GM10847 (cell line): ENCODE data around the gene KCNC2.

Experiments used
- POLR2A ChIP-seq: IDR thresholded peaks from 2 replicates; pipeline ENCODE4 v1.6.1; 2011; ENCODE audit not compliant: insufficient read length; ENCODE audit errors: extremely low read depth

KCNC2 gene

GRCh38 chr12:75184516-75184915 is 25.1 kb downstream of the KCNC2 start:
- TF ChIP-seq POLR2A: no peak

DNA sequence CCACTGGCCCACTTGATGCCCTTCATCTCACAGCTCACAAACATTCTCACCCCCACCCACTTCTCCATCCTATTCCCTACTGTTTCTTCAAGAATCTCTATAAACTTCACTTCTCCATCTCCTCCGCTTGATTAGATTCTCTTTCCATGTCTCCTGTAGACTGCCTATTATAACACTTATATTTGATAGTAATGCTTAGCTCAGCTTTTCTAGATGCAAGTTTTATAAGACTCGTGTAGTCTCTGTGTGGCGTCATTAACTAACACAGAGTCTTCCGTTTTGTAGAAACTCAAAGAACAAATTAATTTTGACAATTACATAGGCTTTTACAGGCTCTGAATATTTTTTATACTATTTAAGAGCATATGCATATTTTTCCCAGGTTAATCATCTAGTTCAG is 25.7 kb downstream of the KCNC2 start:
- TF ChIP-seq POLR2A: no peak

DNA sequence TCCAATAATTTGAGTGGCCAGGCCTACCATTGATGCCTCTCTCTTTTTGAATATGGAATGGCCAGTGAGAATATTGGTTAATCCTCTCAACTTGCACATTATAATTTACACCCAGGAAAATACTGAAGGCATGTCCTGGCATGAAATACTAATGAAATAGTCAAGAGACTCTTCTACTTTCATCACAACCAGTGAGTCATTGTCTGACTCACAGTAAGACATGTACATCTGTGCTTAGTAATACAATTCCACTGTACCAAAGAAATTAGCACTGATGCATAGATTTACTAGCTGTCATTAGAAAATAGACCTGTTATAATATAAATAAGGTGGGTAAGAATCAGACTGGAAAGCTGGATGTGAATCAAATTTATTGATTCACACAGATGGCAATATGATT is 31.6 kb downstream of the KCNC2 start:
- no peak for TF ChIP-seq POLR2A

- no peak for TF ChIP-seq POLR2A
Observed at GRCh38 chr12:75172611-75173010, 37.0 kb downstream of the KCNC2 start.

GRCh38 chr12:75170640-75171185 is 38.9 kb downstream of the KCNC2 start:
- TF ChIP-seq POLR2A: no peak

DNA sequence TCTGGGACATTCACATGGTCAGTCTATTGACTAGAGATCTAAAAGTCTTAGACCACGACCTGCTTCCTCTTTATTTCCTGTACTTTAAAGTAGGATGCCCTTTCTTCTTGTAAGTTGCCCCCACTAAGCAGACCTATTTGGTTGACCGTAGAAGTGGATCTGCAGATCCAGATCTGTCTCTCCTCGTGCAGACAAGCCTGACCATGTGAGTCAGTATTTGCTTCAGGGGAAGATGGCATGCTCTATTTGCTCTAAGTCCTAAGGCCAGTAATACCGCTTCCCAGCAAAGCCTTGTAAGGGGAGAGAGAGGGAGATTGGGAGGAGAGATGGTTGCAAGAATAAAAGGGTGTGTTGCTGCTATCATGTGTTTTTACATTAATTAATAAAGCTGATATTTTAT is 46.8 kb downstream of the KCNC2 start:
- TF ChIP-seq POLR2A: no peak

DNA sequence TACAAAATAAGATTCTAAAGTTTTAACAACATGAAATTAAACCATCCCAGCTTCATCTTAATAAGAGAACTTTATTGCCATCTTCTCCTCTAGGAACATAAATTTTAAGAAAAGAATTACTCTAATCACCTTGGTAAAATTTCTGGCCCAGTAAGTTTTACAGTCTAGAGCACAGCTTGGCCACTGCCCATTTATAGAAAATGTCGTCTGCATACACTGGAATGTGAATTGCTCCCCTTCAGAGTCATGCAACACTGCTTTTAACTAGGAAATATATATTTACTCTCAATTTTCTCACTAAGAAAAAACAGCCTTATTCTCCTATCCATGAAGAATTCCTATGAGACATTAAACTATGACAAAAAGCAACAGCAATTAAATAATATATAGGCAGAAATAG is 48.2 kb downstream of the KCNC2 start:
- no peak for TF ChIP-seq POLR2A

DNA sequence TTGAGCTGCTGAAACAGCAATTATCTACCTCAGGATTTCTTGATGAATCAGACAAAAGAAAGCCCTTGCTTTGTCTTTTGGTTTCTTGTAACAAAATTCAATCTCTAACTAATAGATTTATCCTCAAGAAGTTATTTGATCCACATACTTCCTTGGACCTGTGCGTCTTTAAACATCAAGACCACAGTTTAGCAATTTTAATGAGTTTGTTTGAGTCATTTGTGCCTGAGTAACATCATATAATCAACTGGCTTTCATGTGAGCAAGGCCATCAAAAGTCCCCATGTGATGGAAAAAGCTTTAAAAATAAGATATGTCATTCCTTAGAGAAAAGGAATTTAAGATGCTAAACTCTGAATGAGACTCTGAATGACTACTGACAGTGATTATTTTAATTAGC is 52.3 kb downstream of the KCNC2 start:
- TF ChIP-seq POLR2A: no peak

GRCh38 chr12:75155962-75156361 is 53.7 kb downstream of the KCNC2 start:
- TF ChIP-seq POLR2A: no peak

GRCh38 chr12:75154388-75154787 is 55.3 kb downstream of the KCNC2 start:
- TF ChIP-seq POLR2A: no peak

- TF ChIP-seq POLR2A: no peak
Observed at GRCh38 chr12:75139196-75139595, 70.4 kb downstream of the KCNC2 start.

- no peak for TF ChIP-seq POLR2A
Observed at GRCh38 chr12:75137896-75138295, 71.7 kb downstream of the KCNC2 start.

GRCh38 chr12:75135026-75135425 is 74.6 kb downstream of the KCNC2 start:
- TF ChIP-seq POLR2A: no peak

GRCh38 chr12:75130811-75131210 is 78.8 kb downstream of the KCNC2 start:
- TF ChIP-seq POLR2A: no peak

- no peak for TF ChIP-seq POLR2A
Observed at GRCh38 chr12:75129275-75129674, 80.4 kb downstream of the KCNC2 start.

- TF ChIP-seq POLR2A: no peak
Observed at GRCh38 chr12:75121036-75121705, 88.5 kb downstream of the KCNC2 start.

DNA sequence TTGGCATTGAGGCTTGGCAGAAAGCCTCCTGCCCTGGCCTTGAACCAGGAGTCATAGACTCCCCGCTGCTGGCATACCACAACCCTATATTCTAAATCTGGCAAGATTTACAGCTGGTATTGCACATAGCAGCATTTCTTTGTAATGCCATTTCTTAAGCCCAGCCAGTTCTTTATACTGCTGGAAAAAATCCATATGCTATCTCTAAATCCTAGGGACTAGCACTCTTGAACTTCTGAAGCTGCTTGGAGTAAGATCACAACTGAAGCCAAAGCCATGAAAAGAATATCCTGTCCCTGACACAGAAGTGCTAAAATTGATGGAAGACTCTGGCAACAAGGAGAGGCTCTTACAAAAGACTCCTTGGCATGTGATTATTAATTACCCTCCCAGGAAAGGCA is 89.3 kb downstream of the KCNC2 start:
- no peak for TF ChIP-seq POLR2A
